ENCODE data around the gene UGT8. TPM values are rescaled to one million over a fixed set of nuclear protein-coding genes. Genes with fewer than 3 reads are reported as not detected.

The UGT8 gene
- total and polyA plus RNA-seq, 2 donors from 2014 or later, result 20.0 to 42.2 TPM

- intact Hi-C loops (cut with DNase I), result no loop called here
- no peak for FAIRE-seq
- H3K4me3 ChIP-seq (ENCODE audit: low read length in 3 of 3), result peak overlapping the region in 2 of 3 donors; percentile 46 to 51
Measured at GRCh38 chr4:114603497-114603896, 4.9 kb downstream of the UGT8 start.

GRCh38 chr4:114606245-114606644 is 7.6 kb downstream of the UGT8 start:
- TF ChIP-seq CTCF (IDR thresholded peaks at IDR 0.05; ENCODE audit: borderline replicate concordance, extremely low read depth, insufficient read depth), result no peak
- Histone ChIP-seq H3K9me3 (ENCODE audit: control insufficient read depth in 2 of 3, insufficient read depth in 1 of 3, low read length in 3 of 3) (no peaks in the 10 kb centered on the region), H3K4me1 (ENCODE audit: control insufficient read depth in 2 of 3, insufficient read depth in 2 of 3, low read depth in 1 of 3, low read length in 3 of 3) (no peaks in the 10 kb centered on the region), H3K36me3 (ENCODE audit: control insufficient read depth in 2 of 3, insufficient read depth in 3 of 3, low read length in 3 of 3) (no peaks in the 10 kb centered on the region), H3K9ac (ENCODE audit: low read length in 3 of 3) (no peak overlapping the region), H3K27ac (ENCODE audit: low read depth in 2 of 2, low read length in 2 of 2) (no peak overlapping the region), H3K4me3 (ENCODE audit: low read length in 3 of 3) (no peak overlapping the region), H3K27me3 (ENCODE audit: control insufficient read depth, insufficient read depth, low read length) (no peaks in the 10 kb centered on the region)
- no peak for FAIRE-seq
- intact Hi-C loops (cut with DNase I), result no loop called here
- peak in 2 of 5 donors; percentile 63 to 70 for DNase-seq

More at GRCh38 chr4:114603497-114603896, 4.9 kb downstream of the UGT8 start:
- peaks cover 3% of the 10 kb centered on the region for H3K27me3 ChIP-seq (ENCODE audit: control insufficient read depth, insufficient read depth, low read length)
- peak overlapping the region; percentile 65 to 67 for H3K27ac ChIP-seq (ENCODE audit: low read depth in 2 of 2, low read length in 2 of 2)
- no peaks in the 10 kb centered on the region for H3K4me1 ChIP-seq (ENCODE audit: control insufficient read depth in 2 of 3, insufficient read depth in 2 of 3, low read depth in 1 of 3, low read length in 3 of 3)
- no peak for TF ChIP-seq CTCF (IDR thresholded peaks at IDR 0.05; ENCODE audit: borderline replicate concordance, extremely low read depth, insufficient read depth)
- no peak for DNase-seq
- H3K9ac ChIP-seq (ENCODE audit: low read length in 3 of 3), result peak overlapping the region in 1 of 3 donors; percentile 70
- no peaks in the 10 kb centered on the region for H3K9me3 ChIP-seq (ENCODE audit: control insufficient read depth in 2 of 3, insufficient read depth in 1 of 3, low read length in 3 of 3)
- no peaks in the 10 kb centered on the region for H3K36me3 ChIP-seq (ENCODE audit: control insufficient read depth in 2 of 3, insufficient read depth in 3 of 3, low read length in 3 of 3)

- no peak for DNase-seq
Measured at GRCh38 chr4:114607056-114607455, 8.4 kb downstream of the UGT8 start.

More at GRCh38 chr4:114607056-114607455, 8.4 kb downstream of the UGT8 start:
- H3K4me1 ChIP-seq (ENCODE audit: control insufficient read depth in 2 of 3, insufficient read depth in 2 of 3, low read depth in 1 of 3, low read length in 3 of 3), result no peaks in the 10 kb centered on the region
- no peaks in the 10 kb centered on the region for H3K36me3 ChIP-seq (ENCODE audit: control insufficient read depth in 2 of 3, insufficient read depth in 3 of 3, low read length in 3 of 3)
- no peak for FAIRE-seq
- H3K9me3 ChIP-seq (ENCODE audit: control insufficient read depth in 2 of 3, insufficient read depth in 1 of 3, low read length in 3 of 3), result no peaks in the 10 kb centered on the region
- TF ChIP-seq CTCF (IDR thresholded peaks at IDR 0.05; ENCODE audit: borderline replicate concordance, extremely low read depth, insufficient read depth), result no peak
- no peak overlapping the region for H3K4me3 ChIP-seq (ENCODE audit: low read length in 3 of 3)
- no peak overlapping the region for H3K27ac ChIP-seq (ENCODE audit: low read depth in 2 of 2, low read length in 2 of 2)
- no peaks in the 10 kb centered on the region for H3K27me3 ChIP-seq (ENCODE audit: control insufficient read depth, insufficient read depth, low read length)
- no peak overlapping the region for H3K9ac ChIP-seq (ENCODE audit: low read length in 3 of 3)
- intact Hi-C loops (cut with DNase I), result no loop called here

Measured in kidney (tissue), 14 donors.